GM23338 (cell line): Measurements from ENCODE around the gene INPP5K. TPM values are rescaled to one million over a fixed set of nuclear protein-coding genes. Genes with fewer than 3 reads are reported as not detected.

Source experiments
- ATAC-seq: fragments of 200-7000 bp; cut with Tn5 transposase; 3 replicates; pipeline ENCODE4 v1.9.1; 2020
- DNase-seq: peaks from one replicate; pipeline ENCODE4 v3.0.0-alpha.2; 2015; ENCODE audit warnings: low spot score
- H2AFZ ChIP-seq: fragments of 200-600 bp; sonication (generic); 2 replicates; pipeline ENCODE4 v1.8.0; 2016; ENCODE audit warnings: antibody characterized with exemption, mild to moderate bottlenecking, moderate library complexity
- H3F3A ChIP-seq: fragments of 200-600 bp; sonication (generic); replicated peaks from 2 replicates; pipeline ENCODE4 v1.8.0; 2017; ENCODE audit warnings: antibody characterized with exemption, mixed run types, low read depth
- H3K27ac ChIP-seq: fragments of 200-600 bp; sonication (generic); 2 replicates; pipeline ENCODE4 v1.6.1; 2016; ENCODE audit warnings: low read depth
- H3K27me3 ChIP-seq: fragments of 200-600 bp; sonication (generic); 2 replicates; pipeline ENCODE4 v1.8.0; 2016; ENCODE audit warnings: mild to moderate bottlenecking, mixed run types, moderate library complexity; ENCODE audit not compliant: insufficient read depth
- H3K36me3 ChIP-seq: fragments of 200-600 bp; sonication (generic); 2 replicates; pipeline ENCODE4 v1.8.0; 2016; ENCODE audit warnings: mild to moderate bottlenecking; ENCODE audit not compliant: insufficient read depth
- H3K4me1 ChIP-seq: fragments of 200-600 bp; sonication (generic); 2 replicates; pipeline ENCODE4 v1.8.0; 2016; ENCODE audit warnings: mild to moderate bottlenecking, moderate library complexity; ENCODE audit not compliant: insufficient read depth
- H3K4me2 ChIP-seq: fragments of 200-600 bp; sonication (generic); 2 replicates; pipeline ENCODE4 v1.7.1; 2017; ENCODE audit warnings: mixed run types
- H3K4me3 ChIP-seq: fragments of 200-600 bp; sonication (generic); 2 replicates; pipeline ENCODE4 v1.6.1; 2016; ENCODE audit warnings: mixed run types
- H3K79me2 ChIP-seq: fragments of 200-600 bp; sonication (generic); replicated peaks from 2 replicates; pipeline ENCODE4 v1.8.0; 2017; ENCODE audit warnings: mild to moderate bottlenecking; ENCODE audit not compliant: insufficient read depth
- H3K9me2 ChIP-seq: fragments of 200-600 bp; sonication (generic); 2 replicates; pipeline ENCODE4 v1.8.0; 2017; ENCODE audit not compliant: insufficient read depth
- H4K20me1 ChIP-seq: fragments of 200-600 bp; sonication (generic); replicated peaks from 2 replicates; pipeline ENCODE4 v1.8.0; 2017; ENCODE audit warnings: mild to moderate bottlenecking; ENCODE audit not compliant: insufficient read depth
- H3K27ac Mint-ChIP-seq: 2 replicates; pipeline ENCODE4 v1.8.0; 2020; ENCODE audit warnings: inconsistent platforms, mild to moderate bottlenecking, moderate library complexity, mixed read lengths
- H3K27me3 Mint-ChIP-seq: 3 replicates; pipeline ENCODE4 v1.8.0; 2022; ENCODE audit warnings: low read depth, mild to moderate bottlenecking, moderate library complexity, mixed read lengths, inconsistent platforms; ENCODE audit not compliant: insufficient read depth, poor library complexity
- H3K36me3 Mint-ChIP-seq: 3 replicates; pipeline ENCODE4 v1.8.0; 2021; ENCODE audit warnings: low read depth, mild to moderate bottlenecking, inconsistent platforms, moderate library complexity, mixed read lengths
- H3K4me1 Mint-ChIP-seq: 3 replicates; pipeline ENCODE4 v1.8.0; 2020; ENCODE audit warnings: mild to moderate bottlenecking, inconsistent platforms, mixed read lengths
- H3K4me3 Mint-ChIP-seq: 3 replicates; pipeline ENCODE4 v1.8.0; 2021; ENCODE audit warnings: moderate library complexity, mild to moderate bottlenecking, inconsistent platforms, mixed read lengths
- H3K9me3 Mint-ChIP-seq: 3 replicates; pipeline ENCODE4 v1.8.0; 2020; ENCODE audit warnings: moderate library complexity, mild to moderate bottlenecking, inconsistent platforms, mixed read lengths
- CTCF ChIP-seq, 2 experiments: fragments of 200-600 bp in 1 of 2; sonication (generic) in 1 of 2; conservative IDR thresholded peaks; 2 replicates each; pipeline versions ENCODE4 v1.5.1 to v1.6.1; 2016 to 2017; ENCODE audit warnings: antibody characterized with exemption in 2 of 2, low read depth in 2 of 2, mild to moderate bottlenecking in 2 of 2, moderate library complexity in 1 of 2
- ETS1 ChIP-seq: IDR thresholded peaks from 2 replicates; pipeline ENCODE4 v1.6.1; 2016; ENCODE audit warnings: antibody characterized with exemption
- JUNB ChIP-seq: IDR thresholded peaks from one replicate; pipeline ENCODE4 v1.6.1; 2016; ENCODE audit warnings: antibody characterized with exemption; ENCODE audit not compliant: unreplicated experiment
- NANOG ChIP-seq: IDR thresholded peaks from 2 replicates; pipeline ENCODE4 v1.6.1; 2016; ENCODE audit warnings: antibody characterized with exemption, borderline replicate concordance
- POLR2AphosphoS5 ChIP-seq: IDR thresholded peaks from 2 replicates; pipeline ENCODE4 v1.6.1; 2016; ENCODE audit warnings: antibody characterized with exemption, low read depth
- STAT1 ChIP-seq: IDR thresholded peaks from one replicate; pipeline ENCODE4 v1.6.1; 2016; ENCODE audit warnings: antibody characterized with exemption; ENCODE audit not compliant: unreplicated experiment
- ZNF114 ChIP-seq: fragments of 250-450 bp; sonication (Bioruptor Pico); IDR thresholded peaks from 2 replicates; pipeline ENCODE4 v1.5.0; 2020; ENCODE audit warnings: mild to moderate bottlenecking, moderate library complexity
- ZNF462 ChIP-seq: fragments of 250-450 bp; sonication (Bioruptor Pico); IDR thresholded peaks from 2 replicates; pipeline ENCODE4 v1.5.0; 2020; ENCODE audit warnings: mild to moderate bottlenecking, moderate library complexity
- polyA plus RNA-seq: library from polyadenylated mRNA; unstranded; fragments of >200 nt; fragmentation: Nextera tagmentation; extraction: Ambion mirVana; gene quantifications from 2 replicates; pipeline ENCODE4 v1.2.1, GENCODE V29; 2016
- total RNA-seq: library from RNA; depleted of rRNA; stranded (reverse); fragments of >200 nt; shearing (Covaris generic); gene quantifications from 2 replicates; pipeline ENCODE4 v1.2.3, GENCODE V29; 2014

The INPP5K gene
- total and polyA plus RNA-seq, 2 experiments from 2014 or later = 8.4 to 29.7 TPM

DNA sequence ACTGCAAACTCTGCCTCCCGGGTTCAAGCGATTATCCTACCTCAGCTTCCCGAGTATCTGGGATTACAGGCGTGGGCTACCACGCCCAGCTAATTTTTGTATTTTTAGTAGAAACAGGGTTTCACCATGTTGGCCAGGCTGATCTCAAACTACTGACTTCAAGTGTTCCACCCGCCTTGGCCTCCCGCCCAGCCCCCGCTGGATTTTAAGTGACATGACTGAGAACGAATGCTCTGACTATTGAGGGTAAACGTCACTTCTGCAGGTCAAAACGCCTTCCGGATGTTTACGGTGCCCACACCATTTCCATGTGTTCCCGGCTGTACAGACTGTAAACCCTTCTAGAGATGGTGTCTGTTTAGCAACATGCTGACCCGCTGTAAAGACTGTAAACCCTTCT lies 23.4 kb upstream of the INPP5K start (continued):
- TF ChIP-seq ZNF462 = no peak
- TF ChIP-seq JUNB = no peak
- TF ChIP-seq NANOG = no peak
- no peak for TF ChIP-seq CTCF (conservative IDR thresholded peaks at IDR 0.05; ENCODE audit: low read depth in 2 of 2)

GRCh38 chr17:1535737-1536136 lies 19.3 kb upstream of the INPP5K start:
- Histone ChIP-seq H3K27ac (no peak overlapping the region), H3K27me3 (no peaks in the 10 kb centered on the region), H3K4me3 (no peak overlapping the region), H4K20me1 (no peaks in the 10 kb centered on the region; the same call in 1 of the 2 replicates), H3K4me1 (no peaks in the 10 kb centered on the region), H3F3A (peaks cover 11% of the 10 kb centered on the region; the same call in 1 of the 2 replicates), H3K4me2 (no peak overlapping the region), H3K36me3 (peaks cover 29% of the 10 kb centered on the region), H2AFZ (no peak overlapping the region), H3K9me2 (no peaks in the 10 kb centered on the region), H3K79me2 (no peaks in the 10 kb centered on the region)
- ATAC-seq = no peak
- no peak for DNase-seq
- peaks cover 54% of the 10 kb centered on the region for H3K36me3 Mint-ChIP-seq
- no peak overlapping the region for H3K4me3 Mint-ChIP-seq
- H3K27me3 Mint-ChIP-seq = peaks cover 3% of the 10 kb centered on the region
- H3K27ac Mint-ChIP-seq = no peak overlapping the region
- no peaks in the 10 kb centered on the region for H3K9me3 Mint-ChIP-seq
- H3K4me1 Mint-ChIP-seq = no peaks in the 10 kb centered on the region; the same call in 2 of the 3 replicates
- TF ChIP-seq JUNB (no peak), ETS1 (no peak), STAT1 (no peak), ZNF114 (CRISPR knock-in tag) (no peak), CTCF (conservative IDR thresholded peaks at IDR 0.05; ENCODE audit: low read depth in 2 of 2) (no peak), POLR2AphosphoS5 (no peak)
